Transverse colon (tissue), 4 donors: Measurements from ENCODE around the gene GDF7. TPM values are rescaled to one million over a fixed set of nuclear protein-coding genes. Genes with fewer than 3 reads are reported as not detected.

Experiments used
- DNase-seq: peaks from one replicate; pipeline ENCODE4 v3.0.0-alpha.2; 2019
- H3K27ac ChIP-seq, 4 donors: fragments of 200-600 bp; sonication (generic); 2 replicates each; pipeline ENCODE4 v1.5.1; 2016 to 2018; ENCODE audit warnings: inconsistent platforms in 4 of 4
- H3K27me3 ChIP-seq: fragments of 200-600 bp; sonication (generic); 2 replicates; pipeline ENCODE4 v1.5.1; 2017; ENCODE audit warnings: inconsistent platforms
- H3K36me3 ChIP-seq, 4 donors: fragments of 200-600 bp; sonication (generic); 2 replicates each; pipeline ENCODE4 v1.5.1; 2017 to 2019; ENCODE audit warnings: inconsistent platforms in 4 of 4
- H3K4me1 ChIP-seq, 4 donors: fragments of 200-600 bp; sonication (generic); 2 replicates each; pipeline ENCODE4 v1.5.1; 2017 to 2020; ENCODE audit warnings: inconsistent platforms in 4 of 4
- H3K4me3 ChIP-seq, 4 donors: fragments of 200-600 bp; sonication (generic); 1 replicate in 1 of 4; 2 replicates in 3 of 4; pipeline versions ENCODE4 v1.5.1 to v1.6.1; 2017 to 2019; ENCODE audit warnings: inconsistent platforms in 4 of 4
- H3K9me3 ChIP-seq, 2 donors: fragments of 200-600 bp; sonication (generic); 2 replicates each; pipeline ENCODE4 v1.5.1; 2017 to 2019; ENCODE audit warnings: inconsistent platforms in 2 of 2
- CTCF ChIP-seq, 5 experiments: fragments of 200-600 bp in 3 of 5; fragments of 450-650 bp in 2 of 5; sonication (generic) in 3 of 5; IDR thresholded peaks; 1 replicate in 2 of 5; 2 replicates in 3 of 5; pipeline ENCODE4 v1.5.1; 2016 to 2017; ENCODE audit warnings: antibody characterized with exemption in 5 of 5, inconsistent platforms in 3 of 5, mild to moderate bottlenecking in 2 of 5, moderate library complexity in 1 of 5
- EP300 ChIP-seq: sonication (generic); formaldehyde crosslinking; IDR thresholded peaks from one replicate; pipeline ENCODE4 v1.6.1; 2017; ENCODE audit warnings: antibody characterized with exemption, low read depth
- POLR2A ChIP-seq: fragments of 450-650 bp; IDR thresholded peaks from one replicate; pipeline ENCODE4 v1.6.1; 2016; ENCODE audit warnings: antibody characterized with exemption, mild to moderate bottlenecking, moderate library complexity
- POLR2AphosphoS5 ChIP-seq, 3 donors: sonication (generic); formaldehyde crosslinking; IDR thresholded peaks; one replicate each; pipeline ENCODE4 v1.6.1; 2016; ENCODE audit warnings: antibody characterized with exemption in 3 of 3
- WGBS, 2 donors: methylation state at CpG; one replicate each; pipeline ENCODE4 v1.1.5; 2018; ENCODE audit warnings: low coverage in 1 of 2; 5-methylcytosine and 5-hydroxymethylcytosine counted together
- in situ Hi-C, 4 donors: fragments of 200-750 bp; cut with MboI; loops; one replicate each; pipeline versions ENCODE4 v1.15.0 to v1.15.1; 2017; ENCODE audit warnings: low sequenced_read_pairs in 3 of 4, low pct_ligation_motif_present in 1 of 4, low pct_unique_long_range_greater_than_20kb in 1 of 4
- intact Hi-C: fragments of 100-400 bp; cut with DNase I; formaldehyde crosslinking; loops from one replicate; pipeline ENCODE4 v1.15.1; 2023; ENCODE audit warnings: low total_unique reads
- total RNA-seq, 4 donors: library from RNA; depleted of rRNA; stranded (reverse); fragments of >200 nt; gene quantifications; one replicate each; pipeline ENCODE4 v1.1.0, GENCODE V29; 2016

Gene GDF7
- total RNA-seq, 4 donors from 2014 or later, result 0.20 to 1.1 (median 0.58) TPM

- no peaks in the 10 kb centered on the region for H3K36me3 ChIP-seq
- 10% methylated on average over 19 of the region's 19 CpGs; no CpG with 5 or more reads in 1 of the 2 donors for WGBS, 2 donors
- no peaks in the 10 kb centered on the region for H3K9me3 ChIP-seq
- peaks cover 23 to 38% (median 31%) of the 10 kb centered on the region in 4 donors for H3K4me1 ChIP-seq
- H3K27ac ChIP-seq, result peak overlapping the region; percentile 90 to 95 (median 94)
- intact Hi-C loops (no loop called here), in situ Hi-C loops (loop anchor here in 3 of 4 donors (25.0 kb wide), 1 partner anchor 462 kb away; the partner anchor contains the start of gene TDRD15 (in 3 of the 3))
- DNase-seq, result peak; percentile 35
- H3K27me3 ChIP-seq, result no peaks in the 10 kb centered on the region
- H3K4me3 ChIP-seq, result peak overlapping the region; percentile 87 to 92 (median 90)
- TF ChIP-seq POLR2AphosphoS5 (IDR thresholded peaks at IDR 0.05), result no peak
- TF ChIP-seq CTCF (IDR thresholded peaks at IDR 0.05), result no peak
- TF ChIP-seq POLR2A, result no peak
- TF ChIP-seq EP300, result no peak
Observed at GRCh38 chr2:20650393-20650876, 16.5 kb upstream of the GDF7 start.

GRCh38 chr2:20650877-20651730, 15.8 kb upstream of the GDF7 start, which contains the start of gene HS1BP3:
HS1BP3 (minus strand) TSS chr2:20651098; CDS start chr2:20651063, 35 bp downstream.
- Histone ChIP-seq H3K4me3 (peak within 1 kb of the TSS; percentile 87 to 92 (median 90)), H3K27ac (peak within 1 kb of the TSS; percentile 90 to 95 (median 94)), H3K27me3 (no peaks in the 10 kb centered on the region), H3K36me3 (no peaks in the 10 kb centered on the region), H3K4me1 (peaks cover 23 to 38% (median 31%) of the 10 kb centered on the region in 4 donors), H3K9me3 (no peaks in the 10 kb centered on the region)
- intact Hi-C loops (no loop called here), in situ Hi-C loops (loop anchor here in 3 of 4 donors (25.0 kb wide), 1 partner anchor 461 kb away; the partner anchor contains the start of gene TDRD15 (in 3 of the 3))
- 1% methylated on average over 72 of the region's 72 CpGs; no CpG with 5 or more reads in 1 of the 2 donors for WGBS, 2 donors
- peak; percentile 91 for DNase-seq
- TF ChIP-seq POLR2AphosphoS5 (IDR thresholded peaks at IDR 0.05), result peak; percentile 73 to 92 (median 92)
- peak; percentile 83 for TF ChIP-seq POLR2A
- TF ChIP-seq EP300, result peak; percentile 21
- TF ChIP-seq CTCF (IDR thresholded peaks at IDR 0.05), result peak in 4 of 5 experiments; percentile 84 to 94 (median 86)

GRCh38 chr2:20651731-20652099, 15.2 kb upstream of the GDF7 start:
- Histone ChIP-seq H3K27me3 (no peaks in the 10 kb centered on the region), H3K36me3 (no peaks in the 10 kb centered on the region), H3K9me3 (no peaks in the 10 kb centered on the region), H3K27ac (peak overlapping the region; percentile 90 to 95 (median 94)), H3K4me1 (peaks cover 23 to 38% (median 31%) of the 10 kb centered on the region in 4 donors), H3K4me3 (peak overlapping the region in 2 of 4 donors; percentile 88 to 91)
- intact Hi-C loops (no loop called here), in situ Hi-C loops (loop anchor here in 3 of 4 donors (25.0 kb wide), 1 partner anchor 461 kb away; the partner anchor contains the start of gene TDRD15 (in 3 of the 3))
- 74 to 95% methylated on average over 3 to 7 of the region's 7 CpGs for WGBS, 2 donors
- TF ChIP-seq POLR2AphosphoS5 (IDR thresholded peaks at IDR 0.05) (no peak), CTCF (IDR thresholded peaks at IDR 0.05) (no peak), EP300 (no peak), POLR2A (no peak)
- no peak for DNase-seq

GRCh38 chr2:20652141-20652540, 14.8 kb upstream of the GDF7 start:
- Histone ChIP-seq H3K36me3 (no peaks in the 10 kb centered on the region), H3K27me3 (no peaks in the 10 kb centered on the region), H3K4me1 (peaks cover 23 to 38% (median 31%) of the 10 kb centered on the region in 4 donors), H3K9me3 (no peaks in the 10 kb centered on the region), H3K4me3 (no peak overlapping the region), H3K27ac (peak overlapping the region in 2 of 4 donors; percentile 95)
- TF ChIP-seq CTCF (IDR thresholded peaks at IDR 0.05), result no peak
- TF ChIP-seq POLR2AphosphoS5 (IDR thresholded peaks at IDR 0.05), result no peak
- intact Hi-C loops (no loop called here), in situ Hi-C loops (loop anchor here in 3 of 4 donors (25.0 kb wide), 1 partner anchor 460 kb away; the partner anchor contains the start of gene TDRD15 (in 3 of the 3))
- 92 to 100% methylated on average over 3 to 7 of the region's 7 CpGs for WGBS, 2 donors
- no peak for DNase-seq
